Stimulated activated CD4-positive, alpha-beta T cell treated with anti-CD3 and anti-CD28 coated beads, Interleukin-4, amount 100 ng/mL, for 48 hours (primary cell): ENCODE results near the gene SCN1B.

Experiments used
- DNase-seq, 2 donors: peaks; one replicate each; pipeline ENCODE4 v3.0.0-alpha.2; 2020; ENCODE audit warnings: low read depth in 2 of 2

SCN1B gene

GRCh38 chr19:35053667-35054293, 23.5 kb downstream of the SCN1B start:
- no peak for DNase-seq

- DNase-seq, result no peak
Observed at GRCh38 chr19:35054626-35055025, 24.4 kb downstream of the SCN1B start.

- no peak for DNase-seq
Observed at GRCh38 chr19:35055715-35056179, 25.5 kb downstream of the SCN1B start.

GRCh38 chr19:35056513-35057063, 26.3 kb downstream of the SCN1B start:
- no peak for DNase-seq

- no peak for DNase-seq
Observed at GRCh38 chr19:35058370-35058769, 28.1 kb downstream of the SCN1B start.

GRCh38 chr19:35059006-35059798, 28.9 kb downstream of the SCN1B start:
- DNase-seq, result no peak

GRCh38 chr19:35059799-35060091, 29.5 kb downstream of the SCN1B start:
- DNase-seq, result no peak

GRCh38 chr19:35060160-35060855, 30.0 kb downstream of the SCN1B start:
- DNase-seq, result no peak

GRCh38 chr19:35061583-35062373, 31.5 kb downstream of the SCN1B start:
- DNase-seq, result no peak

GRCh38 chr19:35062942-35063341, 32.7 kb downstream of the SCN1B start:
- DNase-seq, result no peak

GRCh38 chr19:35063940-35064818, 33.9 kb downstream of the SCN1B start:
- DNase-seq, result no peak

GRCh38 chr19:35065574-35065973, 35.3 kb downstream of the SCN1B start:
- no peak for DNase-seq

- DNase-seq, result no peak
Observed at GRCh38 chr19:35066121-35066520, 35.9 kb downstream of the SCN1B start.

- DNase-seq, result peak; percentile 87 to 96
Observed at GRCh38 chr19:35066691-35067563, 36.7 kb downstream of the SCN1B start.

- no peak for DNase-seq
Observed at GRCh38 chr19:35068941-35069634, 38.8 kb downstream of the SCN1B start.

GRCh38 chr19:35069696-35070095, 39.4 kb downstream of the SCN1B start:
- DNase-seq, result no peak

- no peak for DNase-seq
Observed at GRCh38 chr19:35070471-35070870, 40.2 kb downstream of the SCN1B start.

- no peak for DNase-seq
Observed at GRCh38 chr19:35073516-35073915, 43.2 kb downstream of the SCN1B start.

GRCh38 chr19:35073941-35074340, 43.7 kb downstream of the SCN1B start:
- no peak for DNase-seq
